ENCODE measurements around the gene GRM8.
"Not testable (repeated sequence)": the region's sequence is repeated elsewhere in the genome, so short reads cannot be mapped to it uniquely, and the experiment has no call there.

Gene GRM8

DNA sequence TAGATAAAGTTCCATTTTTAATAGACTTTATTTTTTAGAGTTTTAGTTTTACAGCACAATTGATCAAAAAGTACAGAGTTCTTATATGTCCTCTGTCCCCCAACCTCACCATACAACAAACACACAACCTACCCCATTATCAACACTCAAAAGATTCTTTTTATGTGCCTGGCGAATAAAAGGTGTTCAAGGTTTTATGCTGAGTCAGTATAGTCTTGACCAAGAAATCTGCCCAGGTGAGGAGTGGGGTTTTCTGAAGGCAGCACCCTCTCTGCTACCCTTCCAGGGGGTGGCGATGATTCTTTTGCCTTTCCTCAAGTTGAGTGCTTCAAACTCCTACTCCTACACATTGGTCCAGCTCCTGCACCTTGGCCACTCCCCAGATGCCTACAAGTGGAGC is 222.9 kb downstream of the GRM8 start:
- DNase-seq: no peak

DNA sequence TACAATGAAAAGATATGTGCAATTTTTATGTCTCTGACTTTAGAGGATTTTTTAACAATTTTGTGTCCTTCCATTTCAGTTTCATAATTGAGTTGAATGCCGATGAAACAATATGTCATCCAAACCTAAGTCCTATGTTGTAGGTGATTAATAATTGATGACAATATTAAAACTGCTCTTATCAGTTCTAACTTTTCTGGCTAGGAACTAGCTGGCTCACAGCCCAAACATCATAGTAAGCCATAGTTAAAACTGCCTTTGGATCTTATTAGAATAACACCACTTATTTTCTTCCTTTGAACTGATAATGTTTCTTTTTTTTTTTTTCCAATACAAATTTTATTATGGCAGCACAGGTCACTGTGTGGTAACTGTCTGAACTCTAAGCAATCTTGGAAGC is 230.9 kb downstream of the GRM8 start:
- DNase-seq: no peak

DNA sequence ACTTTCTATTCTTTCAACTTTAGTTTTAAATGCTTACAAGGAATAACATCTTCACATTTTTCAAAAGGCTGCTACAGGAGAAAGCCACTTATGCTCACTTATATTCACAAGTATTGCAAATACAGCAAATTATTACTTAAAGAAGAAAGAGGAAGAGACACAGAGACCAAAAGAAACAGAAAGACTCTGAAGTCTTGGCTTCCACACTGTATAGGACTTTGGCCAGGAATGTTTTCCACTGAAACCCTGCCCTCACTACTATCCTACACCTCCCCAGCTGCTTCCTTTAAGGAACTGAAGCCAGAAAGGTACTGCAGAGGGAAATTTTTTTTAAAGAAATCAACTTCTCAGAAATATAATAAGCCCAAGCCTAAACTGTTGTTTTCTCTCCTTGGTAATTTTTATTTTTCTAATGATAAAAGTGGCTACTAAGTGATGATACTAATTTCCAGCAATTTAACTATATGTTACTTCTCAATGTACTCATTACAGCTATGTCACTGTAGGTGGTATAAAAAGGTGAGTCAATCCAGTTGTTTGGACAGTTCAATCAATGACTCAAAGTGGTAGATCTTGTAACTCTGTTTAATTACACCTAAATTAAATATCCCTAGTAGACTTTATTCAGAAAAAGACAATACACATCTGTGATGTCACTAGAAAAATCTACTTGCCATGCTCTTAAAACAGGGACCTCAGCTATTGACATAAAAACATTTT is 231.6 kb downstream of the GRM8 start:
- DNase-seq: no peak

GRCh38 chr7:127018889-127019288 is 233.9 kb downstream of the GRM8 start:
- no peak for DNase-seq

DNA sequence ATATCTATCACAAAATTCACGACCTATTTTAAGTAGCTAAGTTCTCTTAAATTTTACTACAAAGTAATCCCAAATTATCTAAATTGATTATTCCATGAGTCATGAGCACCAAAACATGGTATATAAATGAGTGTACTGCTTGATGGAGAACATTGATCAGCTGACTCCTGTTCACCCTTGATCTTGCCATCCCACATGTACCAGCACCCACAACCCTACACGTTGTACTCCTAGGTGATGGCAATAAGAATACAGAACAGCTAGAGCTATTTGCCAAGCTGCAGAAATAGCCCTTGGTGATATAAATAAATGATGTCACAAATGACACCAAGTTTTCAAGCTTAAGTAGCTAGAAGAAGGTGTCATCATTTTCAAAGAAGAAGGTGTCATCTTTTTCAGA is 235.5 kb downstream of the GRM8 start:
- no peak for DNase-seq

DNA sequence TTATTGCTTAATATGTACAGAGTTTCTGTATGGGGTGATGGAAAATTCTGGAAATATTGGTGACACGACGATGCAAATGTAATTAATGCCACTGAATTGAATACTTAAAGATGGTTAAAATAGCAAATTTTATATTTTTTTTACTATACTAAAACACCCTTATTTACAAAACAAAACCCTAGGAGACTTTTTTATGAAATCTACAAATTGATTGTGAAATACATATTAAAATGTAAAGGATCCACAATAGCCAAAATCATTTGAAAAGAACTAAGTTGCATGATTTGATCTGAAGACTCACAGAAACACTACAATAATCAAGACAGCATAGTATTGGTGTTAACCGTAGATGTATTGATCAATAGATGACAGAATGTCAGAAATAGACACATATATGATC is 252.0 kb downstream of the GRM8 start:
- no peak for DNase-seq

DNA sequence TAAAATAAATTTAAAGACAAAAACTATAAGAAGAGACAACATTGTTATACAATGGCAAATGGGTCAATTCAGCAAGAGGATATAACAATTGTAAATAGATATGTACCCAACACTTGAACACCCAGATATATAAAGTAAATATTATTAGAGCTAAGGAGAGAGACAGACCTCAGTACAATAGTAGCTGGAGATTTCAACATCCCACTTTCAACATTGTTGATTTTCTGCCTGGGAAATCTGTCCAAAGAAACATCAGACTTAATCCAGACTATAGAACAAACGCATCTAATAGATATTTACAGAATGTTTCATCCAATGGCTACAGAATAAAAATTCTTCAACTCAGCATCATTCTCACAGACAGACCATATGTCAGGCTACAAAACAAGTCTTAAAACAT is 256.1 kb downstream of the GRM8 start:
- DNase-seq: no peak

GRCh38 chr7:126993626-126994213 is 259.0 kb downstream of the GRM8 start:
- no peak for DNase-seq

DNA sequence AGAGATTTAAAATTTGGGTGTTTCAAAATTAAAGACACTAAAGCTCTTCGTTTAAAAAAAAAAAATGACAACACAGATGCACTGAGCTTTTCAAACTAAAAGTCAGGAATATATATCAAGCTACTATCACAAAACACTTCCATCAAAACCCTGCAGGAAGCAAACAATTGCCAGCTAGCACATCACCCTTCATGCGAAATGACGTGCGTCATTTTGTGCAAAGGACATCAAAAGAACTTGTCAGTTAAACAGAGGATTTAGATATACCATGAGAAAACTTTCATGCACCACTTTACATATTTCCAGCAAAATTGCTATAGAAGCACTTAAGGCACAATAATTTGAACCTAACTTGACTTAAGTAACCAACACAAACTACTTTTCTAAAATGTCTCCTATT is 264.7 kb downstream of the GRM8 start:
- no peak for DNase-seq

GRCh38 chr7:126979722-126980121 is 273.0 kb downstream of the GRM8 start:
- DNase-seq: no peak

GRCh38 chr7:126978865-126979264 is 273.9 kb downstream of the GRM8 start:
- no peak for DNase-seq

GRCh38 chr7:126973066-126973465 is 279.7 kb downstream of the GRM8 start:
- no peak for DNase-seq

- no peak for DNase-seq
Measured at GRCh38 chr7:126972571-126972970, 280.2 kb downstream of the GRM8 start.

DNA sequence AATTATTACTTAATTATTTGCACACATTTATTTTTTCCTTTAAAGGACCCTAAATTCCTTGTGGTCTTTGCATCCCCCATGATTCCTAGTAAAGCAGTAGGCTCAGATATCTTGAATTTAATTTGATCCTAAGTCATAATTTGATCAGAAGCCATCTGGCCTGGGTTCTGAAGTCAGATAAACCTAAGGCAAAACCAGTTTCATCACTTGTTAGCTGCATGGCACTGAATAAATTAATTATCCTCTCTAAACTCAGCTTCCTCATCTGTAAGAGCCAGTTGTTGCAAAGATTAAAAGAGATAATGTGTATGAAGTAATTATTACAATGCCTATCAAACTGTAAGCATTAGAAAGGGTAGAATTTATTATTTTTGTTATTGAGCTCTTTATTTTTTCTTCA is 293.1 kb downstream of the GRM8 start:
- DNase-seq: no peak

GRCh38 chr7:126958367-126958766 is 294.4 kb downstream of the GRM8 start:
- no peak for DNase-seq

GRCh38 chr7:126957443-126957842 is 295.3 kb downstream of the GRM8 start:
- DNase-seq: no peak

DNA sequence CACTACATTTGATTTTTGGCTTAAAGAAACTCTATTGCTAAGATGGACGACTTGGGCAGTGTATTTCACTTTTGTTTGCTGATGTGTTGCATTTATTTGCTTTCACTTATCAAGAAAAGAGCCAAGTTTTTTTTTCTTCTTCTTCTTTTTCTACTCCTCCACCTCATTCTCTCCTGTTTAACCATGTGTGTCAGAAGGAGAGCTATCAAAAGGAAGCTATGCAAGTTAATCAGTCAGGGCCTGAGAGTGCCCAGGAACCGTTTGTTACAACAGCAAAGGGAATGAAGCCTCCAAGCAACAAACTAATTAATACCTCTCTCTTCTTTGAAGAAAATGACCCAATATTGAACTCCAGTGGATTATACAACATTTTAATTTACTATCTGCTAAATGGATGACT is 299.3 kb downstream of the GRM8 start:
- DNase-seq: no peak

GRCh38 chr7:126948664-126949063 is 304.1 kb downstream of the GRM8 start:
- DNase-seq: no peak

GRCh38 chr7:126940723-126941307 is 311.9 kb downstream of the GRM8 start:
- no peak for DNase-seq

DNA sequence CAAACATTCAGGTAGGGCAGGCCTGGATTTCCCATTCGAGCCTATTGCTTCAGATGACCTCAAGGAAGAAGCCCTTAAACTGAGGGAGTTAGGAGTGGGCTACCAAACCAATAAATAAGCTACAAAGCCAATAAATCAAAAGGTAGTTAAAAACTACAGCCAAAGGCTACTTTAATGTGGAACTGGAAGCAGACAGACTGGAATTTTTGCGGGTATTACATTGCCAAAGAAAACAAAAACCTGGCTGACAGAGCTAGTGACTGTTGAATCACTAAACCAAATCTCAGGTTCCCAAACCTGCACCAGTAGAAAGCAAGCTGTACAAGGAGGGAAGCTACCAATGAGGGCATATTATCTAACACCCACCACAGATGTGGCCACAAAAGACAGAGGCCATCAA is 315.6 kb downstream of the GRM8 start:
- no peak for DNase-seq

- no peak for DNase-seq
Measured at GRCh38 chr7:126931581-126931980, 321.2 kb downstream of the GRM8 start.

GRCh38 chr7:126930166-126930565 is 322.6 kb downstream of the GRM8 start:
- no peak for DNase-seq

DNA sequence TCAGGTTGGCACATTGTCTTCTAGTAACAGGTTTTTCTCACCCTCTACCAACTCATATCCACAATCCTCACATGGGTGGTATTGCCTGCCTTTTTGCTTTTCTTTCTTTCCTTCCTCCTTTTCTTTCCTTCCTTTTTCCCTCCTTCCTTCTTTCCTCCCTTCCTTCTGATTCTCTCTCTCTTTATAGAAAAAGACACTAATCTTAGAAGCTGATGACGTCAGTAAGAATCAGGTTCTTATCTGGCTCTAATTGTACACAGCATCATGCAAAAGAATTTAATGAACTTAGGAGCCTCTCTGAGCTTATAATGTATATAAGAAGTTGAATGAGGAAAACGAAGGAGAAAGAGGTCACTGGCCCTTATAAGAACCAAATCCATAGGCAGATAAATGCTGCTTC is 328.3 kb downstream of the GRM8 start:
- no peak for DNase-seq

DNA sequence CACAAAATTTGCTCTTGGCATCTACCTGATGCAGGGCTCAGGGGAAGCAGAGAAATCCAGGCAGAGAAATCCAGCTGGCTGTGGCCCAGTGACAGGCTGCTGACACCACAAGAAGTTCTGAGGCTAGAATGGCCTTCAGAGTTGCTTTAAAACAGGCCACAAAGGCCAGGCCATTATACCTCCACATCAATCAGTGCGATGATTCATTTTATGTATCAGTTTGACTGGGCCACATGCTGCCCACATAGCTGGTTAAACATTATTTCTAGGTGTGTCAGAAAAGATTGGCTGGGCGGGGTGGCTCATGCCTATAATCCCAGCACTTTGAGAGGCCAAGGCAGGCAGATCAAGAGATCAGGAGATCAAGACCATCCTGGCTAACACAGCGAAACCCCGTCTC is 341.1 kb downstream of the GRM8 start:
- not testable (repeated sequence) for DNase-seq

All from fibroblast of skin of abdomen (primary cell).